Transverse colon (tissue), 4 donors: Measurements from ENCODE around the gene AGPAT3.

Experiments used
- CTCF ChIP-seq, 5 experiments: fragments of 200-600 bp in 3 of 5; fragments of 450-650 bp in 2 of 5; sonication (generic) in 3 of 5; IDR thresholded peaks; 1 replicate in 2 of 5; 2 replicates in 3 of 5; pipeline ENCODE4 v1.5.1; 2016 to 2017; ENCODE audit warnings: antibody characterized with exemption in 5 of 5, inconsistent platforms in 3 of 5, mild to moderate bottlenecking in 2 of 5, moderate library complexity in 1 of 5
- EP300 ChIP-seq: sonication (generic); formaldehyde crosslinking; IDR thresholded peaks from one replicate; pipeline ENCODE4 v1.6.1; 2017; ENCODE audit warnings: antibody characterized with exemption, low read depth
- POLR2A ChIP-seq: fragments of 450-650 bp; IDR thresholded peaks from one replicate; pipeline ENCODE4 v1.6.1; 2016; ENCODE audit warnings: antibody characterized with exemption, mild to moderate bottlenecking, moderate library complexity
- POLR2AphosphoS5 ChIP-seq, 3 donors: sonication (generic); formaldehyde crosslinking; IDR thresholded peaks; one replicate each; pipeline ENCODE4 v1.6.1; 2016; ENCODE audit warnings: antibody characterized with exemption in 3 of 3

- TF ChIP-seq POLR2A, result no peak
- no peak for TF ChIP-seq EP300
- TF ChIP-seq CTCF (IDR thresholded peaks at IDR 0.05), result no peak
- TF ChIP-seq POLR2AphosphoS5 (IDR thresholded peaks at IDR 0.05), result no peak
Measured at GRCh38 chr21:43913928-43914327, 48.9 kb downstream of the AGPAT3 start.
